ENCODE results near the gene TNNI3K. TPM values are rescaled to one million over a fixed set of nuclear protein-coding genes. Genes with fewer than 3 reads are reported as not detected.

TNNI3K gene
- total RNA-seq, 1 experiment from 2014 or later: 0.49 TPM

- H3K9me2 ChIP-seq (ENCODE audit: insufficient read depth): no peaks in the 10 kb centered on the region
- ChIA-PET POLR2A (no interaction called here), CTCF (no interaction called here), RAD21 (ENCODE audit: low non-redundant PET in 1 of 2, low total read pairs in 2 of 2, uncharacterized antibody in 2 of 2, unreplicated experiment in 2 of 2) (no interaction called here)
- peaks cover 31% of the 10 kb centered on the region; the same call in 1 of the 2 replicates for H3K27me3 ChIP-seq (ENCODE audit: insufficient read depth, low read length)
- H3K9me3 ChIP-seq (ENCODE audit: control insufficient read depth in 1 of 2, insufficient read depth in 1 of 2, low read depth in 1 of 2, low read length in 2 of 2): no peaks in the 10 kb centered on the region
- no peak overlapping the region for H3K27ac ChIP-seq (ENCODE audit: low read depth, low read length)
- no peaks in the 10 kb centered on the region for H3K36me3 ChIP-seq (ENCODE audit: control insufficient read depth in 1 of 2, insufficient read depth in 2 of 2, low read length in 2 of 2)
- H3K79me2 ChIP-seq (ENCODE audit: insufficient read depth, low read length): no peaks in the 10 kb centered on the region
- H3K4me1 ChIP-seq (ENCODE audit: control insufficient read depth in 1 of 2, insufficient read depth in 2 of 2, low read length in 2 of 2): no peaks in the 10 kb centered on the region
- no peak for ATAC-seq
- H4K20me1 ChIP-seq (ENCODE audit: insufficient read depth): no peaks in the 10 kb centered on the region
- H3K4me3 ChIP-seq (replicated peaks in 1 of 2; ENCODE audit: low read depth in 1 of 2, low read length in 2 of 2): no peak overlapping the region
- no peak overlapping the region for H3K4me2 ChIP-seq (ENCODE audit: low read length)
- intact Hi-C loops (cut with micrococcal nuclease): loop anchor here (10.0 kb wide), 1 partner anchor 180 kb away; no protein-coding TSS in a partner anchor
- no peak overlapping the region for H2AFZ ChIP-seq (ENCODE audit: low read depth, low read length, poor library complexity, severe bottlenecking)
- TF ChIP-seq, protein P1, sequence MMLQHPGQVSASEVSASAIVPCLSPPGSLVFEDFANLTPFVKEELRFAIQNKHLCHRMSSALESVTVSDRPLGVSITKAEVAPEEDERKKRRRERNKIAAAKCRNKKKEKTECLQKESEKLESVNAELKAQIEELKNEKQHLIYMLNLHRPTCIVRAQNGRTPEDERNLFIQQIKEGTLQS (IDR thresholded peaks at IDR 0.05): no peak
- TF ChIP-seq CBX3 (IDR thresholded peaks at IDR 0.05; ENCODE audit: low read depth): no peak
- TF ChIP-seq POLR2A (IDR thresholded peaks at IDR 0.05; ENCODE audit: borderline replicate concordance, extremely low read depth, insufficient read depth, insufficient read length): no peak
- no peak for TF ChIP-seq CTCF (IDR thresholded peaks at IDR 0.05 in 2 of 3, conservative IDR thresholded peaks at IDR 0.05 in 1 of 3; ENCODE audit: borderline replicate concordance in 1 of 3, insufficient read depth in 1 of 3, low read depth in 2 of 3, low read length in 2 of 3)
- TF ChIP-seq FOSL1 (IDR thresholded peaks at IDR 0.05; ENCODE audit: low read depth): no peak
- TF ChIP-seq CEBPB (IDR thresholded peaks at IDR 0.05; ENCODE audit: low read depth): no peak
- TF ChIP-seq RAD21 (IDR thresholded peaks at IDR 0.05; ENCODE audit: low read depth): no peak
- no peak for TF ChIP-seq EZH2phosphoT487 (IDR thresholded peaks at IDR 0.05; ENCODE audit: borderline replicate concordance)
- no peak for TF ChIP-seq REST (IDR thresholded peaks at IDR 0.05; ENCODE audit: low read depth)
- TF ChIP-seq SP1 (IDR thresholded peaks at IDR 0.05; ENCODE audit: low read depth): no peak
- TF ChIP-seq, protein P2, sequence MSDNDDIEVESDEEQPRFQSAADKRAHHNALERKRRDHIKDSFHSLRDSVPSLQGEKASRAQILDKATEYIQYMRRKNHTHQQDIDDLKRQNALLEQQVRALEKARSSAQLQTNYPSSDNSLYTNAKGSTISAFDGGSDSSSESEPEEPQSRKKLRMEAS (IDR thresholded peaks at IDR 0.05): no peak
- TF ChIP-seq POLR2AphosphoS5 (IDR thresholded peaks at IDR 0.05; ENCODE audit: low read depth, low read length): no peak
- TF ChIP-seq ZFX (IDR thresholded peaks at IDR 0.05): no peak
- TF ChIP-seq ELF1 (IDR thresholded peaks at IDR 0.05; ENCODE audit: borderline replicate concordance, low read depth): no peak
- TF ChIP-seq TCF7L2 (IDR thresholded peaks at IDR 0.05; ENCODE audit: borderline replicate concordance, extremely low read depth, insufficient read depth, insufficient read length): no peak
- no peak for TF ChIP-seq EGR1 (IDR thresholded peaks at IDR 0.05; ENCODE audit: low read depth)
- no peak for TF ChIP-seq ZNF274 (IDR thresholded peaks at IDR 0.05; ENCODE audit: low read depth, low read length)
- TF ChIP-seq JUND (IDR thresholded peaks at IDR 0.05): no peak
- no peak for DNase-seq (ENCODE audit: low read depth, low spot score)
- BruUV-seq (replicated peaks): no TSS peak
- H3K9ac ChIP-seq (ENCODE audit: low read length): no peak overlapping the region
These were observed 269.8 kb downstream of the TNNI3K start for GRCh38 chr1:74504933-74505512.
